Stimulated activated naive CD4-positive, alpha-beta T cell treated with Interleukin-2 at 50 U/mL for 16 hours (primary cell): ENCODE data around the gene TMEM179.
"Not testable (repeated sequence)": the region's sequence is repeated elsewhere in the genome, so short reads cannot be mapped to it uniquely, and the experiment has no call there.

Experiments used
- DNase-seq: peaks from one replicate; lab custom pipeline; 2025; lab: John Stamatoyannopoulos, UW

The TMEM179 gene

GRCh38 chr14:104604458-104605449, at the start of gene TMEM179:
TMEM179 (minus strand) TSS chr14:104604772; CDS start chr14:104604741, 31 bp downstream.
- no peak for DNase-seq

GRCh38 chr14:104654119-104654518, 49.5 kb upstream of the TMEM179 start:
- DNase-seq: no peak

GRCh38 chr14:104653130-104653920, 48.8 kb upstream of the TMEM179 start:
- DNase-seq: not testable (repeated sequence)

GRCh38 chr14:104652386-104652785, 47.8 kb upstream of the TMEM179 start:
- DNase-seq: no peak

GRCh38 chr14:104651876-104652260, 47.3 kb upstream of the TMEM179 start:
- DNase-seq: no peak

GRCh38 chr14:104650981-104651875, 46.7 kb upstream of the TMEM179 start:
- no peak for DNase-seq

GRCh38 chr14:104650057-104650980, 45.7 kb upstream of the TMEM179 start:
- DNase-seq: peak; percentile 32

GRCh38 chr14:104647467-104648043, 43.0 kb upstream of the TMEM179 start:
- DNase-seq: no peak

GRCh38 chr14:104644656-104645378, 40.2 kb upstream of the TMEM179 start:
- DNase-seq: no peak

- DNase-seq: no peak
These were observed 39.6 kb upstream of the TMEM179 start for GRCh38 chr14:104644091-104644635.

GRCh38 chr14:104643306-104643705, 38.7 kb upstream of the TMEM179 start:
- DNase-seq: no peak

- DNase-seq: no peak
These were observed 37.9 kb upstream of the TMEM179 start for GRCh38 chr14:104642540-104642868.

- DNase-seq: no peak
These were observed 37.4 kb upstream of the TMEM179 start for GRCh38 chr14:104641753-104642539.

GRCh38 chr14:104640681-104641080, 36.1 kb upstream of the TMEM179 start:
- DNase-seq: no peak

- peak; percentile 16 for DNase-seq
These were observed 35.4 kb upstream of the TMEM179 start for GRCh38 chr14:104639885-104640548.

GRCh38 chr14:104639471-104639870, 34.9 kb upstream of the TMEM179 start:
- no peak for DNase-seq

- no peak for DNase-seq
These were observed 34.4 kb upstream of the TMEM179 start for GRCh38 chr14:104638927-104639450.

- DNase-seq: no peak
These were observed 33.6 kb upstream of the TMEM179 start for GRCh38 chr14:104638190-104638589.
